ENCODE data around the gene ZNF649.

DNA sequence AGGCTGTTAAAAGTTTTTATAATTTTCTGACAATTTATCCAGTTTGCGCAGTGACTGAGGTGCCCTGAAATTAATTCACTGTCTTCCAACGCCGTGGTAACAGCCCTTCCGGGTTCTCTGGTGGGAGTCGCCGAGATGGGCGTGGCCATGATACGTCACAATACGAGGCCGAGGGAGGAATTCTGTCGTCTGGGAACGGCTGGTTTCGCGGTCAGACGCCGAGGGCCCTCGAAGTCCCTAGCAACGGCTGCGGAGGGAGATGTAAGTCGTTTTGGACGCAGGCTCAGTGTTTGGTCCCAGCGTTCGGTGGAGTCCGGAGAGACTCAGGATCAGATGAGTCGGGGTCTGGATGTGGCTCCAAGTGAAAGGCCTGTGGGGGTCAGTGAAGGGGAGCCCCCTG lies 44.2 kb upstream of the ZNF649 start:
- TF ChIP-seq, protein P1, sequence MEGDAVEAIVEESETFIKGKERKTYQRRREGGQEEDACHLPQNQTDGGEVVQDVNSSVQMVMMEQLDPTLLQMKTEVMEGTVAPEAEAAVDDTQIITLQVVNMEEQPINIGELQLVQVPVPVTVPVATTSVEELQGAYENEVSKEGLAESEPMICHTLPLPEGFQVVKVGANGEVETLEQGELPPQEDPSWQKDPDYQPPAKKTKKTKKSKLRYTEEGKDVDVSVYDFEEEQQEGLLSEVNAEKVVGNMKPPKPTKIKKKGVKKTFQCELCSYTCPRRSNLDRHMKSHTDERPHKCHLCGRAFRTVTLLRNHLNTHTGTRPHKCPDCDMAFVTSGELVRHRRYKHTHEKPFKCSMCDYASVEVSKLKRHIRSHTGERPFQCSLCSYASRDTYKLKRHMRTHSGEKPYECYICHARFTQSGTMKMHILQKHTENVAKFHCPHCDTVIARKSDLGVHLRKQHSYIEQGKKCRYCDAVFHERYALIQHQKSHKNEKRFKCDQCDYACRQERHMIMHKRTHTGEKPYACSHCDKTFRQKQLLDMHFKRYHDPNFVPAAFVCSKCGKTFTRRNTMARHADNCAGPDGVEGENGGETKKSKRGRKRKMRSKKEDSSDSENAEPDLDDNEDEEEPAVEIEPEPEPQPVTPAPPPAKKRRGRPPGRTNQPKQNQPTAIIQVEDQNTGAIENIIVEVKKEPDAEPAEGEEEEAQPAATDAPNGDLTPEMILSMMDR (IDR thresholded peaks at IDR 0.05), result no peak
- TF ChIP-seq POLR2AphosphoS5 (IDR thresholded peaks at IDR 0.05) (no peak), POLR2A (IDR thresholded peaks at IDR 0.05) (no peak)
